ENCODE measurements around the gene SLC4A4.
A peak's percentile ranks its signal among the peaks of the same experiment; 100 is the strongest.

Gene SLC4A4

GRCh38 chr4:71375494-71375893 is 36.7 kb downstream of the SLC4A4 start:
- Histone ChIP-seq H4K20me1 (no peaks in the 10 kb centered on the region), H3K9me3 (replicated peaks in 1 of 11) (no peaks in the 10 kb centered on the region), H3K4me2 (no peak overlapping the region), H3K9ac (no peak overlapping the region), H3K4me3 (no peak overlapping the region), H3K27me3 (no peaks in the 10 kb centered on the region), H3K27ac (no peak overlapping the region), H3K4me1 (no peaks in the 10 kb centered on the region), H3K36me3 (no peaks in the 10 kb centered on the region)
- no peak for TF ChIP-seq Cebpa-rat (IDR thresholded peaks at IDR 0.05)

DNA sequence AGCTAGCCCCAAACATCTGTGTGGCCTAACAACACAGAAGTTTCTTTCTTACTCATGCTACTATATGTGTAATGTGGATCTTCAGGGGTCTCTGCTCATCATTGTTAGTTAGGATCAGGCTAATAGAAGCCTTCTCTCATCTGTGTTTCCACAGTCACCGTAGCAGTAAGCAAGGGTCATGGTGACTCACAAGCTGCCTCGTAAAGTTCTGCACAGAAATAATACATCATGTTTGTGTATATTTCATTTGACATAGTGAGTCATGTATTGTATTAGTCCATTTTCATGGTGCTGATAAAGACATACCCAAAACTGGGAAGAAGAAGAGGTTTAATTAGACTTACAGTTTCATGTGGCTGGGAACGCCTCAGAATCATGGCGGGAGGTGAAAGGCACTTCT is 38.7 kb downstream of the SLC4A4 start:
- no peak for TF ChIP-seq Cebpa-rat (IDR thresholded peaks at IDR 0.05)
- Histone ChIP-seq H3K9me3 (replicated peaks in 1 of 11) (no peaks in the 10 kb centered on the region), H3K9ac (no peak overlapping the region), H4K20me1 (no peaks in the 10 kb centered on the region), H3K4me3 (no peak overlapping the region), H3K36me3 (no peaks in the 10 kb centered on the region), H3K27ac (no peak overlapping the region), H3K4me1 (no peaks in the 10 kb centered on the region), H3K27me3 (no peaks in the 10 kb centered on the region), H3K4me2 (no peak overlapping the region)

DNA sequence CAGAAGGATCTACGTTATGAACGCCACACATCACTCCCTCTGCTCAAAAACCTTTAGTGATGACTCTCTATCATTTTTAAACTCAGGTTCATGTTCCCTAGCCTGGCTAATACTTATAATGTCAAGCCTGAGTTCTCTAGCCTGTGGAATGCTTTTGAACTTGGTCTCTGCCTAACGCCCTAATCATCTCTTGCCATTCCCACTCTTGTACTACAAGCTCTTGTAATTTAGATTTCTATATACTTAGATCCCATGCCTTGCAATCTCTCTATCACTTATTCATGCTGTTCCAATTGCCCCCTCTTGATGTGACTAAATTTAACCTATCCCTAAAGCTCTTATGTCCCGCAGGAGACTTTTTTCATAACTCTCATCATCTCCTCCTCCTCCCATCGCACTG is 40.3 kb downstream of the SLC4A4 start:
- H4K20me1 ChIP-seq, result no peaks in the 10 kb centered on the region
- no peak overlapping the region for H3K4me2 ChIP-seq
- H3K9me3 ChIP-seq (replicated peaks in 1 of 11), result no peaks in the 10 kb centered on the region
- H3K36me3 ChIP-seq, result no peaks in the 10 kb centered on the region
- H3K4me1 ChIP-seq, result no peaks in the 10 kb centered on the region
- no peak overlapping the region for H3K9ac ChIP-seq
- no peaks in the 10 kb centered on the region for H3K27me3 ChIP-seq
- no peak for TF ChIP-seq Cebpa-rat (IDR thresholded peaks at IDR 0.05)
- no peak overlapping the region for H3K27ac ChIP-seq
- H3K4me3 ChIP-seq, result no peak overlapping the region

GRCh38 chr4:71380788-71381187 is 42.0 kb downstream of the SLC4A4 start:
- Histone ChIP-seq H3K27ac (no peak overlapping the region), H3K4me1 (no peaks in the 10 kb centered on the region), H3K36me3 (no peaks in the 10 kb centered on the region), H4K20me1 (no peaks in the 10 kb centered on the region), H3K9me3 (replicated peaks in 1 of 11) (no peaks in the 10 kb centered on the region), H3K27me3 (no peaks in the 10 kb centered on the region), H3K9ac (no peak overlapping the region), H3K4me3 (no peak overlapping the region), H3K4me2 (no peak overlapping the region)
- no peak for TF ChIP-seq Cebpa-rat (IDR thresholded peaks at IDR 0.05)

DNA sequence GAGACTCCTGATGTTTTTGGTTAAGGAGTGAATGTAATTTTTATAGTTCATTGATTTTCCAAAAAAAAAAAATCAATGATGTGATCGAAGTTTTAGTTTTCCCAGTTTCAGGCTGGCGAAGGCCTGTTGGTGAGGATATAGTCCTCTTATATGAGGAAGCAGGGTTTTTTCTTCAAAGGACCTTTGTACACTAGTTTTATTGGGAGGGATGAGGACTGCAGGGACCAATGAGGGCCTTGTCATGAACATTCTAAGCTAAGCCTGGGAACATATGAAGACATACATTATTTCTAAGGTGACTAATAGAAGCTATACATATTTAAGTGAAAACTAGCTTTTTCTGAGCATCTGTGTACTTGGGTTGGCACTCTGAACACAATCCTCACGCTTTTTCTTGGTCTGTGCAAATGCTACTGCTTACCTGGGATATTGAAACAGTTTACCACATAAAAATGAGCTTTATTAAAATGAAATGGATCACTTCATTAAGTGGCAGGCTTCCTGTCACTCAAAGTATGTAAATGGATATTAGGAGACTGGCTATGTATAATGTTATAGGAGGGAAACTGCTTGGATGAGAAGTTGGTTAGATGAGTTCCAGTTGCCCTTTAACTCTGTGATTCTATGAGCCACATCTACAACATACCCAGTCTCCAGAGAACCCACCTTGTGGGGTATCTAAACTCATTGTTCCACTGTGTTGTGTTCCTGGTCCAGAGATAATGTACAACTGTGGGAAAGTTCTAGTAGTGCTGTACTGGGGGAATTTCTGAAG is 43.5 kb downstream of the SLC4A4 start:
- Histone ChIP-seq H3K9ac (no peak overlapping the region), H3K4me1 (no peaks in the 10 kb centered on the region), H3K9me3 (replicated peaks in 1 of 11) (no peaks in the 10 kb centered on the region), H3K27ac (no peak overlapping the region), H3K36me3 (no peaks in the 10 kb centered on the region), H3K4me2 (no peak overlapping the region), H3K27me3 (no peaks in the 10 kb centered on the region), H4K20me1 (no peaks in the 10 kb centered on the region), H3K4me3 (no peak overlapping the region)
- TF ChIP-seq Cebpa-rat (IDR thresholded peaks at IDR 0.05), result no peak

DNA sequence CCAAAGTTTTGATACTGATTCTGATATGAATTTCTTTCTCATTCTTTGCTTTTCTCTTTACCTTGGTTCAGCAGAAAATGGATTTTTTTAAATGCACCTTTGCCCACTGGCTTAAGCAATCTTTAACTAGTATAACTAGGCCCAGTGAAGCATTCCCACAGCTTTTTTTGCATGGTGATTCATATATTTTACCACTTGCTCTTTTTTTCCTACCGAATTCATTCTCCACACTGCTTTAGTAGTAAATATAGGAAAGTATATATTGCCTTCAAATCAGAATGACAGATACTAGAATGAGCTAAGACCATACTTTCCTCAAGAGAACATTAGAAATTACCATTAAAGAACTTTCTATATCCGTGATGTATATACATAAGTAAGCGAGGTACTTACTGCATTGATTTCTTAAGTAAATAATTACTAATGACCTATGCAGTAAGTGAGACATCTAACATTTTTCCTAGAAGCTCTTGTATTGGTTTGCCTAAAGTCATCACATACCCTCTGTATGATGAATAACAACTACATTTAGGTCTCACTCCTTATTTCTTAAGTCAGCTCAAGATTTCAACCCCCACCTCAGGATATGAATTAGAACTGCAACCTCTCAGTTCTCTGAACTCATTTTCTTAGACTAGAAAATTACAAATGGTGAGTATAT is 44.2 kb downstream of the SLC4A4 start:
- no peak overlapping the region for H3K27ac ChIP-seq
- TF ChIP-seq Cebpa-rat (IDR thresholded peaks at IDR 0.05), result no peak
- H3K9ac ChIP-seq, result no peak overlapping the region

GRCh38 chr4:71383984-71384383 is 45.2 kb downstream of the SLC4A4 start:
- peak in 4 of 11 experiments; percentile 32 to 68 (median 36); a peak in 3 of 22 replicates for TF ChIP-seq Cebpa-rat (IDR thresholded peaks at IDR 0.05)
- Histone ChIP-seq H3K9ac (no peak overlapping the region), H3K4me3 (no peak overlapping the region), H3K4me2 (no peak overlapping the region), H4K20me1 (no peaks in the 10 kb centered on the region), H3K36me3 (no peaks in the 10 kb centered on the region), H3K9me3 (replicated peaks in 1 of 11) (no peaks in the 10 kb centered on the region), H3K27ac (no peak overlapping the region), H3K4me1 (no peaks in the 10 kb centered on the region), H3K27me3 (no peaks in the 10 kb centered on the region)

More for the DNA sequence above, 44.2 kb downstream of the SLC4A4 start:
- H3K4me3 ChIP-seq, result no peak overlapping the region
- no peaks in the 10 kb centered on the region for H3K27me3 ChIP-seq
- no peaks in the 10 kb centered on the region for H3K36me3 ChIP-seq
- H3K9me3 ChIP-seq (replicated peaks in 1 of 11), result no peaks in the 10 kb centered on the region
- no peaks in the 10 kb centered on the region for H4K20me1 ChIP-seq
- H3K4me1 ChIP-seq, result no peaks in the 10 kb centered on the region
- H3K4me2 ChIP-seq, result no peak overlapping the region

GRCh38 chr4:71389149-71389827 is 50.5 kb downstream of the SLC4A4 start:
- Histone ChIP-seq H3K9me3 (replicated peaks in 1 of 11) (no peaks in the 10 kb centered on the region), H4K20me1 (no peaks in the 10 kb centered on the region), H3K27ac (no peak overlapping the region), H3K4me1 (no peaks in the 10 kb centered on the region), H3K36me3 (no peaks in the 10 kb centered on the region), H3K4me3 (no peak overlapping the region), H3K9ac (no peak overlapping the region), H3K4me2 (no peak overlapping the region), H3K27me3 (no peaks in the 10 kb centered on the region)
- TF ChIP-seq Cebpa-rat (IDR thresholded peaks at IDR 0.05), result no peak

GRCh38 chr4:71392109-71392508 is 53.3 kb downstream of the SLC4A4 start:
- Histone ChIP-seq H3K4me1 (no peaks in the 10 kb centered on the region), H3K9me3 (replicated peaks in 1 of 11) (no peaks in the 10 kb centered on the region), H3K9ac (no peak overlapping the region), H4K20me1 (no peaks in the 10 kb centered on the region), H3K4me2 (no peak overlapping the region), H3K36me3 (no peaks in the 10 kb centered on the region), H3K27ac (no peak overlapping the region), H3K4me3 (no peak overlapping the region), H3K27me3 (no peaks in the 10 kb centered on the region)
- TF ChIP-seq Cebpa-rat (IDR thresholded peaks at IDR 0.05), result no peak

Measured in BLaER1 treated with 17β-estradiol and CSF1 and Interleukin-3, amounts not matched to agents 10 nM and 100 nM (cell line).